ENCODE data around the gene DPF3.

DNA sequence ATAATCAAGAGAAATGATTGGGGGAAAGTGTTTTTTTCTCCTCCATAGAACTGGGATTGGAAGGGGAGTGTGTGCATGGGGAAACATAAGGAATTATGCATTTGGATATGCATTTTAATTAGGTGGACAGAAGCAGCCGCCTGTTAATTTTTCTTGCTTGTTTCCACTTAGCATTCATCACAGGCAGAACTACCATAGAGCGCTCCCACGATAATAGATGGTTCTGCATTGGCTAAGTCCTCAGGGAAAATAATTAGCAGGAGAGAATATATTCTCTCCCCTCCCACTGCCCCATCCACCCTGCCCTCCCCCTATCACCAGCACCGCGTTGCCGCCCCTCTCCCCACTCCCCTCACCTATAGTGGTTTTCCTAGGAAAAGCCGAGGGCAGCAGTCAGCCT, 11.4 kb downstream of the DPF3 start:
- no peak for TF ChIP-seq CTCF (conservative IDR thresholded peaks at IDR 0.05)
- TF ChIP-seq EZH2 (IDR thresholded peaks at IDR 0.05; ENCODE audit: low read depth) = no peak
